Osteoblast (primary cell): ENCODE results near the gene VAPB. TPM values are rescaled to one million over a fixed set of nuclear protein-coding genes. Genes with fewer than 3 reads are reported as not detected.

ENCODE experiments used
- DNase-seq: peaks from one replicate; pipeline ENCODE4 v3.0.0; 2011; ENCODE audit warnings: low spot score, mixed read lengths; ENCODE audit not compliant: insufficient read length; ENCODE audit errors: missing footprints
- H2AFZ ChIP-seq: 2 replicates; pipeline ENCODE4 v1.6.0; 2011; ENCODE audit warnings: mild to moderate bottlenecking, low read length
- H3K27ac ChIP-seq: 2 replicates; pipeline ENCODE4 v1.5.1; 2011; ENCODE audit warnings: mild to moderate bottlenecking, low read depth, low read length, moderate library complexity
- H3K27me3 ChIP-seq: 2 replicates; pipeline ENCODE4 v1.6.0; 2012; ENCODE audit warnings: mild to moderate bottlenecking, control low read depth, inconsistent platforms, low read length, moderate library complexity; ENCODE audit not compliant: insufficient read depth
- H3K36me3 ChIP-seq: 2 replicates; pipeline ENCODE4 v1.5.1; 2011; ENCODE audit warnings: mild to moderate bottlenecking, low read length, control low read depth, moderate library complexity; ENCODE audit not compliant: insufficient read depth
- H3K4me1 ChIP-seq: 2 replicates; pipeline ENCODE4 v1.5.1; 2011; ENCODE audit warnings: mild to moderate bottlenecking, low read length, control low read depth, moderate library complexity; ENCODE audit not compliant: insufficient read depth
- H3K4me2 ChIP-seq: 2 replicates; pipeline ENCODE4 v1.6.0; 2011; ENCODE audit warnings: mild to moderate bottlenecking, low read length; ENCODE audit not compliant: insufficient read depth
- H3K4me3 ChIP-seq: fragments of 200-600 bp; sonication (generic); 3 replicates; pipeline ENCODE4 v1.5.1; 2012; ENCODE audit warnings: mild to moderate bottlenecking, low read length, inconsistent platforms; ENCODE audit not compliant: insufficient read depth
- H3K79me2 ChIP-seq: 2 replicates; pipeline ENCODE4 v1.6.0; 2012; ENCODE audit warnings: mild to moderate bottlenecking, low read length, control low read depth, inconsistent platforms; ENCODE audit not compliant: insufficient read depth
- H3K9me3 ChIP-seq: 2 replicates; pipeline ENCODE4 v1.5.1; 2011; ENCODE audit warnings: low read depth, low read length, control low read depth
- H4K20me1 ChIP-seq: 2 replicates; pipeline ENCODE4 v1.6.0; 2012; ENCODE audit warnings: mild to moderate bottlenecking, low read length, control low read depth; ENCODE audit not compliant: insufficient read depth
- total RNA-seq: library from RNA; depleted of rRNA; stranded (reverse); fragments of >200 nt; gene quantifications from 2 replicates; pipeline ENCODE4 v1.2.3, GENCODE V29; 2012
- TF ChIP-seq, protein P1 (sequence below): IDR thresholded peaks from 2 replicates; pipeline ENCODE4 v1.5.1; 2011; ENCODE audit warnings: mild to moderate bottlenecking, low read depth, low read length, moderate library complexity; ENCODE audit errors: extremely low read depth

VAPB gene
- total RNA-seq, 1 donor = 14.5 TPM

DNA sequence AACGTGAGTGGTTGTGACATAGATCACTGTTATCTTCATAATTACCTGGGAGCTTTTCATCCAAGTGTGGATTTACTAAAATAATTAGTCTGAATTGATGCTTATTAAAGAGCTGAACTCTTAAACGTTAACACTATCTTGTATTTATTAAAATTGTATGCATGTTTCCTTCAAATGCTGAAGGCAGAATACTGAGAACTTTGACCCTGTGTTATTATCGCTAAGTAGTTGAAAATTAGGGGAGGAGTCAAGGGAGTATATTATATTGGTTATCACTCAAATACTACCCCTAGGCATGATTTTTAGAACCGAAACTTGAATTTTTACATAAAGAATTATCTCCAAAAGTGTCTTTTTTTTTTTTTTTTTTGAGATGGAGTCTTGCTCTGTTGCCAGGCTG, 5.8 kb downstream of the VAPB start:
- H3K4me2 ChIP-seq = no peak overlapping the region
- H3K27me3 ChIP-seq = no peaks in the 10 kb centered on the region
- H4K20me1 ChIP-seq = peaks cover 49% of the 10 kb centered on the region
- peaks cover 11% of the 10 kb centered on the region for H3K4me1 ChIP-seq
- H3K4me3 ChIP-seq = no peak overlapping the region
- TF ChIP-seq, protein P1, sequence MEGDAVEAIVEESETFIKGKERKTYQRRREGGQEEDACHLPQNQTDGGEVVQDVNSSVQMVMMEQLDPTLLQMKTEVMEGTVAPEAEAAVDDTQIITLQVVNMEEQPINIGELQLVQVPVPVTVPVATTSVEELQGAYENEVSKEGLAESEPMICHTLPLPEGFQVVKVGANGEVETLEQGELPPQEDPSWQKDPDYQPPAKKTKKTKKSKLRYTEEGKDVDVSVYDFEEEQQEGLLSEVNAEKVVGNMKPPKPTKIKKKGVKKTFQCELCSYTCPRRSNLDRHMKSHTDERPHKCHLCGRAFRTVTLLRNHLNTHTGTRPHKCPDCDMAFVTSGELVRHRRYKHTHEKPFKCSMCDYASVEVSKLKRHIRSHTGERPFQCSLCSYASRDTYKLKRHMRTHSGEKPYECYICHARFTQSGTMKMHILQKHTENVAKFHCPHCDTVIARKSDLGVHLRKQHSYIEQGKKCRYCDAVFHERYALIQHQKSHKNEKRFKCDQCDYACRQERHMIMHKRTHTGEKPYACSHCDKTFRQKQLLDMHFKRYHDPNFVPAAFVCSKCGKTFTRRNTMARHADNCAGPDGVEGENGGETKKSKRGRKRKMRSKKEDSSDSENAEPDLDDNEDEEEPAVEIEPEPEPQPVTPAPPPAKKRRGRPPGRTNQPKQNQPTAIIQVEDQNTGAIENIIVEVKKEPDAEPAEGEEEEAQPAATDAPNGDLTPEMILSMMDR = no peak
- H2AFZ ChIP-seq = no peak overlapping the region
- no peak overlapping the region for H3K27ac ChIP-seq
- peaks cover 99% of the 10 kb centered on the region for H3K79me2 ChIP-seq
- H3K36me3 ChIP-seq = peaks cover 21% of the 10 kb centered on the region
- no peak for DNase-seq
- H3K9me3 ChIP-seq = no peaks in the 10 kb centered on the region

DNA sequence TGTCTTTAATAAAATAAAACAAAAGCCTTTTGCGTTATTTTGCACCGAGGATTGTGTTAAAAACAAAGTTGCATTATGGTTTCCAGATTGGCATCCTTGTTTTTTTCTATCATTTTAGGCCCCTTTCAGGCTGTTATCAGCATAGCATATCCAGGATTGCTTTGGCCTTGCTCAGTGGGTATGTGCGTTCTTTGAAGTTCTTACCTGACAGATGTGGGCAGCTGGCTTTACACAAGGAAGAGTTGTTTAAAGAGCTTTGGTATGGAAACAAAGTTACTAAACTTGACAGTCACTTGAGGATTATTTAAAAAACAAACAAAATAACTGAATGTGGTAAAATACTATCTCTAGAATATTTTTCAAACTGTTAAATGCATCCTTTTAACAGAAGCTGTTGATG, 6.6 kb downstream of the VAPB start:
- Histone ChIP-seq H3K9me3 (no peaks in the 10 kb centered on the region), H2AFZ (no peak overlapping the region), H3K27me3 (no peaks in the 10 kb centered on the region), H4K20me1 (peaks cover 57% of the 10 kb centered on the region), H3K36me3 (peaks cover 16% of the 10 kb centered on the region), H3K27ac (no peak overlapping the region), H3K79me2 (peaks cover 99% of the 10 kb centered on the region), H3K4me2 (no peak overlapping the region), H3K4me3 (no peak overlapping the region), H3K4me1 (peaks cover 3% of the 10 kb centered on the region)
- TF ChIP-seq, protein P1 = no peak
- DNase-seq = no peak

DNA sequence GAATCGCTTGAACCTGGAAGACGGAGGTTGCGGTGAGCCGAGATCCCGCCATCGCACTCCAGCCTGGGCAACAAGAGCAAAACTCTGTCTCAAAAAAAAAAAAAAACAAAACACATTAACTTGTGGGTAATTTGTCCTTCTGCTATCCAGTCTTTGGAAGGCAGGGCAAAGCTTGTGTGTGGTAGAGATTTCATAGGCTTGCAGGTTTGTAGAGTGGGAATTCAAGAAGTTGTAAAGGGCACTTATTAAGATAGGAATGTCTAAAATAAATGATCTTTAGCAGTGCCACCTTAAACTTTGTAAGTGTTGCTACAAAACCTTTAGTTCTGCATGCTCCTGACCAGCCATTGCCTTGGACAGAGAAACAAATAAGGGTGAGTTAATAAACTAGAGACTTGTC, 8.4 kb downstream of the VAPB start:
- Histone ChIP-seq H3K4me1 (peaks cover 3% of the 10 kb centered on the region), H3K4me3 (no peak overlapping the region), H3K4me2 (no peak overlapping the region), H3K27me3 (no peaks in the 10 kb centered on the region), H2AFZ (no peak overlapping the region), H3K9me3 (no peaks in the 10 kb centered on the region), H3K27ac (no peak overlapping the region), H3K36me3 (peaks cover 5% of the 10 kb centered on the region), H4K20me1 (peaks cover 69% of the 10 kb centered on the region), H3K79me2 (peaks cover 99% of the 10 kb centered on the region)
- DNase-seq = no peak
- TF ChIP-seq, protein P1 = no peak

DNA sequence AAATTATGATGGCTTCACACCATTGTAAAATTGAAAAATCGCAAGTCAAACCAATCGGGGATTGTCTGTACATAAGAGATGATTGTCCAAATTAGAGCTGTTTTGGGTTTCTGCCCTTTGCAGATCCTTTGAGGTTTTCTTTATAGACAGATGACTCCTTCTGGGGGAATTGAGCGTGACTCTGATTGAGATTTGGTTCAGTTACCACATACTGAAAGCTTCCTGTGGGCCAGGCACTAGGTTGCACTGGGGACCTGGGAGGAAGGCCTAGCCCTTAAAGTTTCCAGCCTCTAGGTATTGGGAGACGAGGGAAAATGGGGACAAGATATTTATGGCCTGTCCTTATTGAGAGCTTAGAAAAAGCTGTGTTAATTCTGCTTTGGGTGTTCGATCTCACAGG, 9.2 kb downstream of the VAPB start:
- Histone ChIP-seq H3K27ac (no peak overlapping the region), H3K27me3 (no peaks in the 10 kb centered on the region), H3K79me2 (peaks cover 99% of the 10 kb centered on the region), H3K36me3 (peaks cover 5% of the 10 kb centered on the region), H3K4me1 (peaks cover 2% of the 10 kb centered on the region), H3K9me3 (no peaks in the 10 kb centered on the region), H3K4me2 (no peak overlapping the region), H4K20me1 (peaks cover 73% of the 10 kb centered on the region), H3K4me3 (no peak overlapping the region), H2AFZ (no peak overlapping the region)
- TF ChIP-seq, protein P1 = no peak
- DNase-seq = no peak
